GM23338 (cell line): ENCODE results near the gene FNDC3A. TPM values are rescaled to one million over a fixed set of nuclear protein-coding genes. Genes with fewer than 3 reads are reported as not detected.

Experiments used
- ATAC-seq: fragments of 200-7000 bp; cut with Tn5 transposase; 3 replicates; pipeline ENCODE4 v1.9.1; 2020
- DNase-seq: peaks from one replicate; pipeline ENCODE4 v3.0.0-alpha.2; 2015; ENCODE audit warnings: low spot score
- H2AFZ ChIP-seq: fragments of 200-600 bp; sonication (generic); 2 replicates; pipeline ENCODE4 v1.8.0; 2016; ENCODE audit warnings: antibody characterized with exemption, mild to moderate bottlenecking, moderate library complexity
- H3F3A ChIP-seq: fragments of 200-600 bp; sonication (generic); replicated peaks from 2 replicates; pipeline ENCODE4 v1.8.0; 2017; ENCODE audit warnings: antibody characterized with exemption, mixed run types, low read depth
- H3K27ac ChIP-seq: fragments of 200-600 bp; sonication (generic); 2 replicates; pipeline ENCODE4 v1.6.1; 2016; ENCODE audit warnings: low read depth
- H3K27me3 ChIP-seq: fragments of 200-600 bp; sonication (generic); 2 replicates; pipeline ENCODE4 v1.8.0; 2016; ENCODE audit warnings: mild to moderate bottlenecking, mixed run types, moderate library complexity; ENCODE audit not compliant: insufficient read depth
- H3K36me3 ChIP-seq: fragments of 200-600 bp; sonication (generic); 2 replicates; pipeline ENCODE4 v1.8.0; 2016; ENCODE audit warnings: mild to moderate bottlenecking; ENCODE audit not compliant: insufficient read depth
- H3K4me1 ChIP-seq: fragments of 200-600 bp; sonication (generic); 2 replicates; pipeline ENCODE4 v1.8.0; 2016; ENCODE audit warnings: mild to moderate bottlenecking, moderate library complexity; ENCODE audit not compliant: insufficient read depth
- H3K4me2 ChIP-seq: fragments of 200-600 bp; sonication (generic); 2 replicates; pipeline ENCODE4 v1.7.1; 2017; ENCODE audit warnings: mixed run types
- H3K4me3 ChIP-seq: fragments of 200-600 bp; sonication (generic); 2 replicates; pipeline ENCODE4 v1.6.1; 2016; ENCODE audit warnings: mixed run types
- H3K79me2 ChIP-seq: fragments of 200-600 bp; sonication (generic); replicated peaks from 2 replicates; pipeline ENCODE4 v1.8.0; 2017; ENCODE audit warnings: mild to moderate bottlenecking; ENCODE audit not compliant: insufficient read depth
- H3K9me2 ChIP-seq: fragments of 200-600 bp; sonication (generic); 2 replicates; pipeline ENCODE4 v1.8.0; 2017; ENCODE audit not compliant: insufficient read depth
- H4K20me1 ChIP-seq: fragments of 200-600 bp; sonication (generic); replicated peaks from 2 replicates; pipeline ENCODE4 v1.8.0; 2017; ENCODE audit warnings: mild to moderate bottlenecking; ENCODE audit not compliant: insufficient read depth
- H3K27ac Mint-ChIP-seq: 2 replicates; pipeline ENCODE4 v1.8.0; 2020; ENCODE audit warnings: inconsistent platforms, mild to moderate bottlenecking, moderate library complexity, mixed read lengths
- H3K27me3 Mint-ChIP-seq: 3 replicates; pipeline ENCODE4 v1.8.0; 2022; ENCODE audit warnings: low read depth, mild to moderate bottlenecking, moderate library complexity, mixed read lengths, inconsistent platforms; ENCODE audit not compliant: insufficient read depth, poor library complexity
- H3K36me3 Mint-ChIP-seq: 3 replicates; pipeline ENCODE4 v1.8.0; 2021; ENCODE audit warnings: low read depth, mild to moderate bottlenecking, inconsistent platforms, moderate library complexity, mixed read lengths
- H3K4me1 Mint-ChIP-seq: 3 replicates; pipeline ENCODE4 v1.8.0; 2020; ENCODE audit warnings: mild to moderate bottlenecking, inconsistent platforms, mixed read lengths
- H3K4me3 Mint-ChIP-seq: 3 replicates; pipeline ENCODE4 v1.8.0; 2021; ENCODE audit warnings: moderate library complexity, mild to moderate bottlenecking, inconsistent platforms, mixed read lengths
- H3K9me3 Mint-ChIP-seq: 3 replicates; pipeline ENCODE4 v1.8.0; 2020; ENCODE audit warnings: moderate library complexity, mild to moderate bottlenecking, inconsistent platforms, mixed read lengths
- CREB1 ChIP-seq: fragments of 250-450 bp; sonication (Bioruptor Pico); IDR thresholded peaks from 2 replicates; pipeline ENCODE4 v1.5.0; 2020; ENCODE audit warnings: low read depth, mild to moderate bottlenecking, moderate library complexity
- EZH2 ChIP-seq: fragments of 200-600 bp; sonication (generic); IDR thresholded peaks from one replicate; pipeline ENCODE4 v1.8.0; 2017; ENCODE audit warnings: antibody characterized with exemption, mild to moderate bottlenecking, low read depth; ENCODE audit not compliant: unreplicated experiment
- EZH2phosphoT487 ChIP-seq: fragments of 200-600 bp; sonication (generic); IDR thresholded peaks from one replicate; pipeline ENCODE4 v1.8.1; 2018; ENCODE audit warnings: antibody characterized with exemption; ENCODE audit not compliant: unreplicated experiment
- JUNB ChIP-seq: IDR thresholded peaks from one replicate; pipeline ENCODE4 v1.6.1; 2016; ENCODE audit warnings: antibody characterized with exemption; ENCODE audit not compliant: unreplicated experiment
- NANOG ChIP-seq: IDR thresholded peaks from 2 replicates; pipeline ENCODE4 v1.6.1; 2016; ENCODE audit warnings: antibody characterized with exemption, borderline replicate concordance
- POLR2AphosphoS5 ChIP-seq: IDR thresholded peaks from 2 replicates; pipeline ENCODE4 v1.6.1; 2016; ENCODE audit warnings: antibody characterized with exemption, low read depth
- STAT1 ChIP-seq: IDR thresholded peaks from one replicate; pipeline ENCODE4 v1.6.1; 2016; ENCODE audit warnings: antibody characterized with exemption; ENCODE audit not compliant: unreplicated experiment
- ZNF114 ChIP-seq: fragments of 250-450 bp; sonication (Bioruptor Pico); IDR thresholded peaks from 2 replicates; pipeline ENCODE4 v1.5.0; 2020; ENCODE audit warnings: mild to moderate bottlenecking, moderate library complexity
- ZNF331 ChIP-seq: fragments of 250-450 bp; sonication (Bioruptor Pico); IDR thresholded peaks from 2 replicates; pipeline ENCODE4 v1.5.0; 2020; ENCODE audit warnings: low read depth, mild to moderate bottlenecking, moderate library complexity
- polyA plus RNA-seq: library from polyadenylated mRNA; unstranded; fragments of >200 nt; fragmentation: Nextera tagmentation; extraction: Ambion mirVana; gene quantifications from 2 replicates; pipeline ENCODE4 v1.2.1, GENCODE V29; 2016
- total RNA-seq: library from RNA; depleted of rRNA; stranded (reverse); fragments of >200 nt; shearing (Covaris generic); gene quantifications from 2 replicates; pipeline ENCODE4 v1.2.3, GENCODE V29; 2014
- TF ChIP-seq, protein P1 (sequence below), 2 experiments: fragments of 200-600 bp in 1 of 2; sonication (generic) in 1 of 2; conservative IDR thresholded peaks; 2 replicates each; pipeline versions ENCODE4 v1.5.1 to v1.6.1; 2016 to 2017; ENCODE audit warnings: antibody characterized with exemption in 2 of 2, low read depth in 2 of 2, mild to moderate bottlenecking in 2 of 2, moderate library complexity in 1 of 2
- TF ChIP-seq, protein P2 (sequence below): IDR thresholded peaks from one replicate; pipeline ENCODE4 v1.6.1; 2018; ENCODE audit warnings: antibody characterized with exemption; ENCODE audit not compliant: unreplicated experiment
- TF ChIP-seq, protein P3 (sequence below): IDR thresholded peaks from 2 replicates; pipeline ENCODE4 v1.6.1; 2016; ENCODE audit warnings: antibody characterized with exemption
- TF ChIP-seq, protein P4 (sequence below): fragments of 250-450 bp; sonication (Bioruptor Pico); IDR thresholded peaks from 2 replicates; pipeline ENCODE4 v1.5.0; 2020; ENCODE audit warnings: mild to moderate bottlenecking, moderate library complexity

FNDC3A gene
- total and polyA plus RNA-seq, 2 experiments from 2014 or later, result 10.3 to 31.1 TPM

DNA sequence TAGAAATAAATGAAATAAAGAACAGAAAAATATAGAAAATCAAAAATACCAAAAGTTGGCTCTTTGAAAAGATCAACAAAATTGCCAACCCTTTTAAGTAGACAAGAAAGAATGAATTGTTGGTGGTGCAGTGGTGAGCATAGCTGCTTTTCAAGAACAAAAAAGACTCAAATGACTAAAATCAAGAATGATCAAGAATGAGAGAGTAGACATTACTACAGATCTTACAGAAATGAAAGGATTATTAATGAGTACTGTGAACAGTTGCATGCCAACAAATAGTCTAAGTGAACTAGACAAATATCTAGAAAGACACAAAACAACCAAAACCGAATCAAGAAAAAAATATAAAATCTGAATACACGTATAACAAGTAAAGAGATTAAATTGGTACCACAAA lies 53.9 kb downstream of the FNDC3A start:
- Mint-ChIP-seq H3K4me3 (no peak overlapping the region), H3K4me1 (no peaks in the 10 kb centered on the region), H3K9me3 (no peaks in the 10 kb centered on the region), H3K27me3 (no peaks in the 10 kb centered on the region), H3K27ac (no peak overlapping the region), H3K36me3 (peaks cover 3% of the 10 kb centered on the region; the same call in 2 of the 3 replicates)
- Histone ChIP-seq H2AFZ (no peak overlapping the region), H3K36me3 (no peaks in the 10 kb centered on the region), H3K4me2 (no peak overlapping the region), H3F3A (no peaks in the 10 kb centered on the region), H3K4me1 (no peaks in the 10 kb centered on the region), H3K27me3 (no peaks in the 10 kb centered on the region), H3K79me2 (no peaks in the 10 kb centered on the region), H4K20me1 (no peaks in the 10 kb centered on the region), H3K4me3 (no peak overlapping the region), H3K27ac (no peak overlapping the region), H3K9me2 (no peaks in the 10 kb centered on the region)
- no peak for ATAC-seq
- no peak for DNase-seq
- TF ChIP-seq ZNF331 (no peak), JUNB (no peak), POLR2AphosphoS5 (no peak), EZH2phosphoT487 (no peak), EZH2 (no peak), NANOG (no peak), CREB1 (CRISPR knock-in tag) (no peak), ZNF114 (CRISPR knock-in tag) (no peak), STAT1 (no peak)
- TF ChIP-seq, protein P1, sequence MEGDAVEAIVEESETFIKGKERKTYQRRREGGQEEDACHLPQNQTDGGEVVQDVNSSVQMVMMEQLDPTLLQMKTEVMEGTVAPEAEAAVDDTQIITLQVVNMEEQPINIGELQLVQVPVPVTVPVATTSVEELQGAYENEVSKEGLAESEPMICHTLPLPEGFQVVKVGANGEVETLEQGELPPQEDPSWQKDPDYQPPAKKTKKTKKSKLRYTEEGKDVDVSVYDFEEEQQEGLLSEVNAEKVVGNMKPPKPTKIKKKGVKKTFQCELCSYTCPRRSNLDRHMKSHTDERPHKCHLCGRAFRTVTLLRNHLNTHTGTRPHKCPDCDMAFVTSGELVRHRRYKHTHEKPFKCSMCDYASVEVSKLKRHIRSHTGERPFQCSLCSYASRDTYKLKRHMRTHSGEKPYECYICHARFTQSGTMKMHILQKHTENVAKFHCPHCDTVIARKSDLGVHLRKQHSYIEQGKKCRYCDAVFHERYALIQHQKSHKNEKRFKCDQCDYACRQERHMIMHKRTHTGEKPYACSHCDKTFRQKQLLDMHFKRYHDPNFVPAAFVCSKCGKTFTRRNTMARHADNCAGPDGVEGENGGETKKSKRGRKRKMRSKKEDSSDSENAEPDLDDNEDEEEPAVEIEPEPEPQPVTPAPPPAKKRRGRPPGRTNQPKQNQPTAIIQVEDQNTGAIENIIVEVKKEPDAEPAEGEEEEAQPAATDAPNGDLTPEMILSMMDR (conservative IDR thresholded peaks at IDR 0.05; ENCODE audit: low read depth in 2 of 2), result no peak
- TF ChIP-seq, protein P2, sequence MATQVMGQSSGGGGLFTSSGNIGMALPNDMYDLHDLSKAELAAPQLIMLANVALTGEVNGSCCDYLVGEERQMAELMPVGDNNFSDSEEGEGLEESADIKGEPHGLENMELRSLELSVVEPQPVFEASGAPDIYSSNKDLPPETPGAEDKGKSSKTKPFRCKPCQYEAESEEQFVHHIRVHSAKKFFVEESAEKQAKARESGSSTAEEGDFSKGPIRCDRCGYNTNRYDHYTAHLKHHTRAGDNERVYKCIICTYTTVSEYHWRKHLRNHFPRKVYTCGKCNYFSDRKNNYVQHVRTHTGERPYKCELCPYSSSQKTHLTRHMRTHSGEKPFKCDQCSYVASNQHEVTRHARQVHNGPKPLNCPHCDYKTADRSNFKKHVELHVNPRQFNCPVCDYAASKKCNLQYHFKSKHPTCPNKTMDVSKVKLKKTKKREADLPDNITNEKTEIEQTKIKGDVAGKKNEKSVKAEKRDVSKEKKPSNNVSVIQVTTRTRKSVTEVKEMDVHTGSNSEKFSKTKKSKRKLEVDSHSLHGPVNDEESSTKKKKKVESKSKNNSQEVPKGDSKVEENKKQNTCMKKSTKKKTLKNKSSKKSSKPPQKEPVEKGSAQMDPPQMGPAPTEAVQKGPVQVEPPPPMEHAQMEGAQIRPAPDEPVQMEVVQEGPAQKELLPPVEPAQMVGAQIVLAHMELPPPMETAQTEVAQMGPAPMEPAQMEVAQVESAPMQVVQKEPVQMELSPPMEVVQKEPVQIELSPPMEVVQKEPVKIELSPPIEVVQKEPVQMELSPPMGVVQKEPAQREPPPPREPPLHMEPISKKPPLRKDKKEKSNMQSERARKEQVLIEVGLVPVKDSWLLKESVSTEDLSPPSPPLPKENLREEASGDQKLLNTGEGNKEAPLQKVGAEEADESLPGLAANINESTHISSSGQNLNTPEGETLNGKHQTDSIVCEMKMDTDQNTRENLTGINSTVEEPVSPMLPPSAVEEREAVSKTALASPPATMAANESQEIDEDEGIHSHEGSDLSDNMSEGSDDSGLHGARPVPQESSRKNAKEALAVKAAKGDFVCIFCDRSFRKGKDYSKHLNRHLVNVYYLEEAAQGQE, result no peak
- TF ChIP-seq, protein P3, sequence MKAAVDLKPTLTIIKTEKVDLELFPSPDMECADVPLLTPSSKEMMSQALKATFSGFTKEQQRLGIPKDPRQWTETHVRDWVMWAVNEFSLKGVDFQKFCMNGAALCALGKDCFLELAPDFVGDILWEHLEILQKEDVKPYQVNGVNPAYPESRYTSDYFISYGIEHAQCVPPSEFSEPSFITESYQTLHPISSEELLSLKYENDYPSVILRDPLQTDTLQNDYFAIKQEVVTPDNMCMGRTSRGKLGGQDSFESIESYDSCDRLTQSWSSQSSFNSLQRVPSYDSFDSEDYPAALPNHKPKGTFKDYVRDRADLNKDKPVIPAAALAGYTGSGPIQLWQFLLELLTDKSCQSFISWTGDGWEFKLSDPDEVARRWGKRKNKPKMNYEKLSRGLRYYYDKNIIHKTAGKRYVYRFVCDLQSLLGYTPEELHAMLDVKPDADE, result no peak
- TF ChIP-seq, protein P4, sequence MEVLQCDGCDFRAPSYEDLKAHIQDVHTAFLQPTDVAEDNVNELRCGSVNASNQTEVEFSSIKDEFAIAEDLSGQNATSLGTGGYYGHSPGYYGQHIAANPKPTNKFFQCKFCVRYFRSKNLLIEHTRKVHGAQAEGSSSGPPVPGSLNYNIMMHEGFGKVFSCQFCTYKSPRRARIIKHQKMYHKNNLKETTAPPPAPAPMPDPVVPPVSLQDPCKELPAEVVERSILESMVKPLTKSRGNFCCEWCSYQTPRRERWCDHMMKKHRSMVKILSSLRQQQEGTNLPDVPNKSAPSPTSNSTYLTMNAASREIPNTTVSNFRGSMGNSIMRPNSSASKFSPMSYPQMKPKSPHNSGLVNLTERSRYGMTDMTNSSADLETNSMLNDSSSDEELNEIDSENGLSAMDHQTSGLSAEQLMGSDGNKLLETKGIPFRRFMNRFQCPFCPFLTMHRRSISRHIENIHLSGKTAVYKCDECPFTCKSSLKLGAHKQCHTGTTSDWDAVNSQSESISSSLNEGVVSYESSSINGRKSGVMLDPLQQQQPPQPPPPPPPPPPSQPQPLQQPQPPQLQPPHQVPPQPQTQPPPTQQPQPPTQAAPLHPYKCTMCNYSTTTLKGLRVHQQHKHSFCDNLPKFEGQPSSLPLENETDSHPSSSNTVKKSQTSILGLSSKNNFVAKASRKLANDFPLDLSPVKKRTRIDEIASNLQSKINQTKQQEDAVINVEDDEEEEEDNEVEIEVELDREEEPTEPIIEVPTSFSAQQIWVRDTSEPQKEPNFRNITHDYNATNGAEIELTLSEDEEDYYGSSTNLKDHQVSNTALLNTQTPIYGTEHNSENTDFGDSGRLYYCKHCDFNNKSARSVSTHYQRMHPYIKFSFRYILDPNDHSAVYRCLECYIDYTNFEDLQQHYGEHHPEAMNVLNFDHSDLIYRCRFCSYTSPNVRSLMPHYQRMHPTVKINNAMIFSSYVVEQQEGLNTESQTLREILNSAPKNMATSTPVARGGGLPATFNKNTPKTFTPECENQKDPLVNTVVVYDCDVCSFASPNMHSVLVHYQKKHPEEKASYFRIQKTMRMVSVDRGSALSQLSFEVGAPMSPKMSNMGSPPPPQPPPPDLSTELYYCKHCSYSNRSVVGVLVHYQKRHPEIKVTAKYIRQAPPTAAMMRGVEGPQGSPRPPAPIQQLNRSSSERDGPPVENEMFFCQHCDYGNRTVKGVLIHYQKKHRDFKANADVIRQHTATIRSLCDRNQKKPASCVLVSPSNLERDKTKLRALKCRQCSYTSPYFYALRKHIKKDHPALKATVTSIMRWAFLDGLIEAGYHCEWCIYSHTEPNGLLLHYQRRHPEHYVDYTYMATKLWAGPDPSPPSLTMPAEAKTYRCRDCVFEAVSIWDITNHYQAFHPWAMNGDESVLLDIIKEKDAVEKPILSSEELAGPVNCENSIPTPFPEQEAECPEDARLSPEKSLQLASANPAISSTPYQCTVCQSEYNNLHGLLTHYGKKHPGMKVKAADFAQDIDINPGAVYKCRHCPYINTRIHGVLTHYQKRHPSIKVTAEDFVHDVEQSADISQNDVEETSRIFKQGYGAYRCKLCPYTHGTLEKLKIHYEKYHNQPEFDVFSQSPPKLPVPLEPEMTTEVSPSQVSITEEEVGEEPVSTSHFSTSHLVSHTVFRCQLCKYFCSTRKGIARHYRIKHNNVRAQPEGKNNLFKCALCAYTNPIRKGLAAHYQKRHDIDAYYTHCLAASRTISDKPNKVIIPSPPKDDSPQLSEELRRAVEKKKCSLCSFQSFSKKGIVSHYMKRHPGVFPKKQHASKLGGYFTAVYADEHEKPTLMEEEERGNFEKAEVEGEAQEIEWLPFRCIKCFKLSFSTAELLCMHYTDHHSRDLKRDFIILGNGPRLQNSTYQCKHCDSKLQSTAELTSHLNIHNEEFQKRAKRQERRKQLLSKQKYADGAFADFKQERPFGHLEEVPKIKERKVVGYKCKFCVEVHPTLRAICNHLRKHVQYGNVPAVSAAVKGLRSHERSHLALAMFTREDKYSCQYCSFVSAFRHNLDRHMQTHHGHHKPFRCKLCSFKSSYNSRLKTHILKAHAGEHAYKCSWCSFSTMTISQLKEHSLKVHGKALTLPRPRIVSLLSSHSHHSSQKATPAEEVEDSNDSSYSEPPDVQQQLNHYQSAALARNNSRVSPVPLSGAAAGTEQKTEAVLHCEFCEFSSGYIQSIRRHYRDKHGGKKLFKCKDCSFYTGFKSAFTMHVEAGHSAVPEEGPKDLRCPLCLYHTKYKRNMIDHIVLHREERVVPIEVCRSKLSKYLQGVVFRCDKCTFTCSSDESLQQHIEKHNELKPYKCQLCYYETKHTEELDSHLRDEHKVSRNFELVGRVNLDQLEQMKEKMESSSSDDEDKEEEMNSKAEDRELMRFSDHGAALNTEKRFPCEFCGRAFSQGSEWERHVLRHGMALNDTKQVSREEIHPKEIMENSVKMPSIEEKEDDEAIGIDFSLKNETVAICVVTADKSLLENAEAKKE (CRISPR knock-in tag), result no peak
